Large intestine (tissue), 3 donors: Measurements from ENCODE around the gene FH. TPM values are rescaled to one million over a fixed set of nuclear protein-coding genes. Genes with fewer than 3 reads are reported as not detected.

ENCODE experiments used
- DNase-seq, 2 donors: peaks; one replicate each; pipeline versions ENCODE4 v3.0.0 to v3.0.0-alpha.2; 2013
- H3K27ac ChIP-seq: one replicate; pipeline ENCODE4 v1.5.1; 2013; ENCODE audit warnings: low read length
- H3K27me3 ChIP-seq: 2 replicates; pipeline ENCODE4 v1.6.1; 2013; ENCODE audit warnings: low read length; ENCODE audit not compliant: control insufficient read depth, insufficient read depth
- H3K36me3 ChIP-seq: 2 replicates; pipeline ENCODE4 v1.6.1; 2013; ENCODE audit warnings: low read length; ENCODE audit not compliant: control insufficient read depth, insufficient read depth
- H3K4me1 ChIP-seq: one replicate; pipeline ENCODE4 v1.6.1; 2013; ENCODE audit warnings: low read length; ENCODE audit not compliant: control insufficient read depth, insufficient read depth
- H3K4me3 ChIP-seq: one replicate; pipeline ENCODE4 v1.5.1; 2013; ENCODE audit warnings: low read length
- H3K9me3 ChIP-seq: one replicate; pipeline ENCODE4 v1.6.1; 2013; ENCODE audit warnings: mild to moderate bottlenecking, low read depth, low read length, moderate library complexity; ENCODE audit not compliant: control insufficient read depth
- WGBS: methylation state at CpG from one replicate; pipeline ENCODE4 v1.1.5; 2013; ENCODE audit warnings: low lambda C conversion rate; ENCODE audit not compliant: insufficient coverage; 5-methylcytosine and 5-hydroxymethylcytosine counted together
- polyA plus RNA-seq: library from polyadenylated mRNA; unstranded; fragments of 120-200 nt; gene quantifications from one replicate; pipeline ENCODE4 v1.2.1, GENCODE V29; 2013

The FH gene
- polyA plus RNA-seq, 1 donor: 69.5 TPM

DNA sequence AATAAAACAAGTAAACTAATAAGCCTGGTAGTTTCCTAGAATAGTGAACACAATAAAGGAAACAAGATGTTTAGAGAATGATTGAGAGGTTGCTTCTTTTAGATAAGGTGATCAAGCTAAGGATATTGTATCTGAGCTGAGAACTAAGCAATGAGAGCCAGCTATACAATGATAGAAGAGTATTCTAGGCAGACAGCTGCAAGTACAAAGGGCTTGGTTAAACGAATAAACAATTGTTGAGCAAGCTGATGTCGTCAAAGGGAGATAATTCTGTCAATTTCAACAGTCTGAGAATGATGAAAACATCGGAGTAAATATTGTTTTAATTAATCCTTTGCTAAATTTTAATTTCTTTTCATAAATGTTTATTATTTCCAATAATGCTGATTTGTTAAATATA, 5.5 kb upstream of the FH start:
- WGBS: 83% methylated on average over 1 of the region's 3 CpGs
- no peak overlapping the region for H3K4me3 ChIP-seq
- no peaks in the 10 kb centered on the region for H3K36me3 ChIP-seq
- no peak overlapping the region for H3K27ac ChIP-seq
- no peaks in the 10 kb centered on the region for H3K9me3 ChIP-seq
- H3K4me1 ChIP-seq: no peaks in the 10 kb centered on the region
- no peak for DNase-seq
- peaks cover 12% of the 10 kb centered on the region for H3K27me3 ChIP-seq

DNA sequence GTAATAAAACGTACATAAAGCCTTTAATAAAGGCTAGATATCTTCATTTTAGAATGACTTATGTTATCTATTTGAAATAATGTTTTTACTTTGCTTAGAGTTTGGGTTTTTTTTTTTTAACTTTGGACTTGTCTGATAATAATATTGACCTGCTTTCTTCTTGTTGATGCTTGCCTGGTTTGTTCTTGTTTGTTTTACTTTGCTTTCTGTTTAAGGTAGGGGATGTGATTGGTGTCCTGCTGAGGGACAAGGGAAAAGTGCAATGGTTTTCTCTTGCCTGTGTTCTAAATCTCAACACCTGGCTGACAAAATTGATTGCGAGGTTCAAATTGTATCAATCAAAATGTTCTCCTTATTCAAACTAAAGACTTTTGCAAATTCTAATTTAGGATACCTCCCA, 2.2 kb upstream of the FH start:
- no peak overlapping the region for H3K27ac ChIP-seq
- H3K4me1 ChIP-seq: no peaks in the 10 kb centered on the region
- peaks cover 12% of the 10 kb centered on the region for H3K27me3 ChIP-seq
- H3K9me3 ChIP-seq: no peaks in the 10 kb centered on the region
- DNase-seq: no peak
- H3K4me3 ChIP-seq: no peak overlapping the region
- no peaks in the 10 kb centered on the region for H3K36me3 ChIP-seq
- 86% methylated on average over 1 of the region's 2 CpGs for WGBS

- DNase-seq: no peak
- WGBS: 0% methylated on average over 3 of the region's 6 CpGs
These were observed 518 bp upstream of the FH start for GRCh38 chr1:241520080-241520465.

DNA sequence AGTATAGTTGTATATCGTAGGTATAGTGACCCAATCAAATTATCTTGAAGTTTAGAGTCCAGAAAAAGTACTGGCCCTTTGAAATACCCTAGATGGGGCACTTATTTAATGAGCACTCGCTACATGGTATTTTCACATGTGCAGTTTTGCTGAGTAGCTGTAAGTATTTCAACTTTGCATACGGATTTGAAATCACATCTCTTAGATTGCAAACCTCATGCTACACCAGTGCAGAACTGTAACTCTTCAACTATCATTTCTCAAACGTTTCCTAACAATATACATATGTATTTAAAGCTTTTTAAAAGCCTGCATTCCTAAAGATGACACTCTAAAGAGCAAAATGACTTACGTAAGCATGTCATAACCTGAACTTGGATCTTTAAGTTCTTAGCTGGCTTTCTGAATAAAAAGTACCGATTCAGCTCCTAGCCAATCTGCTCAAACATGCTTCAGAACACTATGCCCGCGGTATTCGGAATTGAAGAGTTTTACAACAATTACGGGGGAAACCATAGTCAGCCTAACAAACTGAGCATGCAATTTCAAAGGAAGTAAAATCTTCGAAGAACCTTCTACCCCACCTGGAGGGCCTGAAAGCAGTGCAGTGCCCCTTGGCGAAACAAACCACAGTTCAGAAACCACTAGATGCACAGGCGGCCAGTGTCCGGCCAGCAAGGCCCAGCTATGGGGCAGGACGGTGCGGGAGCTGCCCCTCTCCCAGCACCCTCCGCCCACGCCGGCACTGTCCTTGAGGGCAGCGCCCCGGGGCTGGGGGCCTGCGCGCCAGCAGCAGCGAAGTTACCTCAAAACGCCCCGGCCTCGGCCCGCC, 863 bp downstream of the FH start:
- peak; percentile 16 to 56 for DNase-seq
- Histone ChIP-seq H3K27ac (peak overlapping the region; percentile 91), H3K9me3 (no peaks in the 10 kb centered on the region), H3K36me3 (peaks cover 4% of the 10 kb centered on the region), H3K4me3 (peak overlapping the region; percentile 79), H3K4me1 (no peaks in the 10 kb centered on the region), H3K27me3 (peaks cover 9% of the 10 kb centered on the region)
- 20% methylated on average over 1 of the region's 28 CpGs for WGBS

More at GRCh38 chr1:241520080-241520465, 518 bp upstream of the FH start:
- Histone ChIP-seq H3K4me3 (peak overlapping the region; percentile 79), H3K36me3 (peaks cover 4% of the 10 kb centered on the region), H3K27ac (peak overlapping the region; percentile 91), H3K4me1 (no peaks in the 10 kb centered on the region), H3K27me3 (peaks cover 12% of the 10 kb centered on the region), H3K9me3 (no peaks in the 10 kb centered on the region)

DNA sequence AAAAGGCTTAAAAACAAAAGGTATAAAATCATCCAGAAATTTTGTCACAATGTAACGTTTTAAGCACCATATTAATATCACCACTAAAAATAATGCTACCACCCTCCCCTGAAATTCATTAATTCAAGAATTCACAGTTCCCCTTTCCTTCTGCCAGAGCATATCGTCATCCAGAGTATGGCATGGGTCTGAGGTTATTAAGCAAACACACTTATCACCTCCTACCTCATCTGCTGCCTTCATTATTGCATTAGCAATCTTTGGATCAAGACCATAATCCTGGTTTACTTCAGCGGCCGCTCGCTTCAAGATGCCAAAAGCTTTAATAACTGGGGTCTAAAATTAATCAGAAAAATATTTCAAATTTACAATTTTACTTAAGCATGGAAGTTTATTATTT, 6.2 kb downstream of the FH start:
- no peaks in the 10 kb centered on the region for H3K27me3 ChIP-seq
- H3K9me3 ChIP-seq: no peaks in the 10 kb centered on the region
- 100% methylated on average over 1 of the region's 5 CpGs for WGBS
- H3K27ac ChIP-seq: no peak overlapping the region
- peaks cover 38% of the 10 kb centered on the region for H3K36me3 ChIP-seq
- DNase-seq: no peak
- H3K4me1 ChIP-seq: no peaks in the 10 kb centered on the region
- no peak overlapping the region for H3K4me3 ChIP-seq

DNA sequence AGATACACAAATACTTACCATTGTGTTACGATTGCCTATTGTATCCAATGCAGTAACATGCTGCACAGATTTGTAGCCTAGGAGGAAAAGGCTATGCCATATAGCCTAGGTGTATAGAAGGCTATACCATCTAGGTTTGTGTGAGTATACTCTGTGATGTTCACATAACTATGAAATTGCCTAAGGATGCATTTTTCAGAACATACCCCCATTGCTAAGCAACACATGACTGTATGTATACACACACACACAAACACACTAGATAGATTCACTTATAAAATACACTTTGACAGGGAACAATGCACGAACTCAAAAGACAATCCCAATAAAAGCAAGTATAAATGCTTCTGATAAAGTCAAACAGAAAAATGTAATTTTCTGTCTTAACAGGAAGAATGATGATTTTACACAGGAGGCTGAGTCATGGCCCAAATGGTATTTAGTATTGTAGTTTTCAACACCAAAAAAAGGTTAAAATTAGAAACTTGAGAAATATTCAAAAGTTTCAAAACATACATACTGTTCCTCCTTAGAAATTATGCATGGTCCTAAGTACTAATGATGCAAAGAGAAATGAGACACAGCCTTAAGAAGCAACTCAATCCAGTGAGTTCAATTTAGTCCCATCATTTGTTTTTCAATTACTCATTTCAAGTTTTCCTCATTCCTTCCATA, 12.2 kb downstream of the FH start:
- DNase-seq: no peak
- Histone ChIP-seq H3K27ac (no peak overlapping the region), H3K4me1 (no peaks in the 10 kb centered on the region), H3K27me3 (no peaks in the 10 kb centered on the region), H3K4me3 (no peak overlapping the region), H3K9me3 (no peaks in the 10 kb centered on the region), H3K36me3 (peaks cover 72% of the 10 kb centered on the region)
- 100% methylated on average over 2 of the region's 2 CpGs for WGBS

DNA sequence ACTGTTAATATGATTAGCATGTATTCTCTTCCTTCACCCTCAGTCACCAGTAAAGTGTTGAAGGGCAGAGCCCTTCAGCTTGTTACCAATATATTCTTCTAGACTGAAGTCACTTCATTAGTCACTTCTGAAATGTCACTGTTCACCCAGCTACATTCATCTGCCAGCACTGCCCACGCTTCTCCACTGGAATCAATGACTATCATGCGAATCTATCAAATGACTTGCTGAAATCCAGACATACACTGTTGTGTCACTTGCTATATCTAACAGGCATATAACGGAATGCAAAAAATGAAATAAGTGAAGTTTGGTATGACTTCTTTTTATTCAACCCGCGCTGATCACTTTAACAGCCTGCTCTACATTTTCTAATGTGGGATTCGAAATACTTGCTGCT, 16.1 kb downstream of the FH start:
- DNase-seq: no peak
- peaks cover 59% of the 10 kb centered on the region for H3K36me3 ChIP-seq
- no peaks in the 10 kb centered on the region for H3K4me1 ChIP-seq
- H3K4me3 ChIP-seq: no peak overlapping the region
- no peak overlapping the region for H3K27ac ChIP-seq
- H3K27me3 ChIP-seq: no peaks in the 10 kb centered on the region
- 100% methylated on average over 2 of the region's 6 CpGs for WGBS
- H3K9me3 ChIP-seq: no peaks in the 10 kb centered on the region

DNA sequence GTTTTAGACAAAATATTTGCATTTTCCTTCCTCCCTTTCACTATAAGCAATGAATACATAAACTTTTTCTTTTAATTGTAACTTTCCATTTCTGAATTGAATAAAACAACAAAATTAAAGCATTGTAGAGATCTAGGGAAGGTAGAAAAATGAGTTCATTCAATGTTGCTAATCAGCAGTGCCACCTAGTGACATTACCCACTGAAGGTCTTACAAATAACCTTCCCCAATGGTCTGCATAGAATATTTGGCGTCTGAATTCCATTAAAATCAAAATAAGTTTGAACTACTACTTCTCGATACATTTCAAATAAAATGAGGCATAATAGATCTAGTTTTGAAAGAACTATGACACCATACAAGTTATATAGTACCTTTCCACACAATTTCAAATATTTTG, 19.6 kb downstream of the FH start:
- Histone ChIP-seq H3K4me3 (no peak overlapping the region), H3K27ac (no peak overlapping the region), H3K27me3 (no peaks in the 10 kb centered on the region), H3K36me3 (peaks cover 66% of the 10 kb centered on the region), H3K4me1 (no peaks in the 10 kb centered on the region), H3K9me3 (no peaks in the 10 kb centered on the region)
- 75% methylated on average over 2 of the region's 2 CpGs for WGBS
- DNase-seq: no peak

DNA sequence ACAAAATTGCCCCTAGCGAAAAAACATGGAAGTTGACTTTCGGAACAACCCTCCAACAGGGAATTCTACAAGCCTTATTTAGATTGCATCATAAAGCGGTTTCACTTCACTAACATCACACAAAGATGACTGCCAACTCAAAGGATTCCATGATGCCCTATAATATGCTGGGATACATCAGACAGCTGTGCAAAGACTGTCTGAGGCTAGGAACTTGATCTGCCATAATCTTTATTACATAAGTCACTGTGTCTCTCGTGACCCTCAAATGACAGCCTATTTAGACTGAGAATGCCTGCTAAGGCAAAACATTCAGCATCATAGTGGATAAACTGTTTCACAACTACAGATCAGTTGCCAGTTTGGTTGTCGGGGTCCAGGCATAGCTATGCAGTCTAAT, 23.8 kb downstream of the FH start:
- Histone ChIP-seq H3K4me3 (no peak overlapping the region), H3K4me1 (no peaks in the 10 kb centered on the region), H3K27me3 (no peaks in the 10 kb centered on the region), H3K9me3 (no peaks in the 10 kb centered on the region), H3K27ac (no peak overlapping the region), H3K36me3 (peaks cover 42% of the 10 kb centered on the region)
- WGBS: no CpG with 5 or more reads among the region's 5 CpGs
- DNase-seq: no peak

- no peak overlapping the region for H3K4me3 ChIP-seq
- no peak overlapping the region for H3K27ac ChIP-seq
- no peak for DNase-seq
- WGBS: no CpG with 5 or more reads among the region's 1 CpG
- peaks cover 3% of the 10 kb centered on the region for H3K36me3 ChIP-seq
- no peaks in the 10 kb centered on the region for H3K4me1 ChIP-seq
- H3K9me3 ChIP-seq: no peaks in the 10 kb centered on the region
- H3K27me3 ChIP-seq: no peaks in the 10 kb centered on the region
These were observed 30.8 kb downstream of the FH start for GRCh38 chr1:241488739-241489138.
